ENCODE measurements around the gene ADGRA3.

The ADGRA3 gene

GRCh38 chr4:22407361-22407760 lies 108.5 kb downstream of the ADGRA3 start:
- no peak overlapping the region for H3K4me3 ChIP-seq (ENCODE audit: insufficient read depth, low read length, poor library complexity, severe bottlenecking)
- no peaks in the 10 kb centered on the region for H3K9me2 ChIP-seq (replicated peaks; ENCODE audit: insufficient read depth, low read length)
- H3K9ac ChIP-seq (ENCODE audit: low read length), result no peak overlapping the region
- H4K20me1 ChIP-seq (ENCODE audit: low read depth, low read length), result no peaks in the 10 kb centered on the region
- no peaks in the 10 kb centered on the region for H3K27me3 ChIP-seq (ENCODE audit: low read length)
- no peak overlapping the region for H3K27ac ChIP-seq (ENCODE audit: low read depth, low read length)
- H3K4me2 ChIP-seq (ENCODE audit: low read depth, low read length, poor library complexity, severe bottlenecking), result no peak overlapping the region
- no peaks in the 10 kb centered on the region for H3F3A ChIP-seq (ENCODE audit: insufficient read depth)
- no peaks in the 10 kb centered on the region for H3K9me3 ChIP-seq (ENCODE audit: insufficient read depth, low read length)
- no peaks in the 10 kb centered on the region for H3K79me2 ChIP-seq (ENCODE audit: insufficient read depth, low read length)
- TF ChIP-seq CTCF (IDR thresholded peaks at IDR 0.05; ENCODE audit: insufficient read depth, low read length, poor library complexity, severe bottlenecking) (no peak), EZH2phosphoT487 (conservative IDR thresholded peaks at IDR 0.05; ENCODE audit: low read length) (no peak)
- H2AFZ ChIP-seq (ENCODE audit: low read depth, low read length, severe bottlenecking), result no peak overlapping the region
- no peaks in the 10 kb centered on the region for H3K36me3 ChIP-seq (ENCODE audit: low read length)

- H2AFZ ChIP-seq (ENCODE audit: low read depth, low read length, severe bottlenecking), result no peak overlapping the region
- no peaks in the 10 kb centered on the region for H3K36me3 ChIP-seq (ENCODE audit: low read length)
- no peaks in the 10 kb centered on the region for H3F3A ChIP-seq (ENCODE audit: insufficient read depth)
- no peak overlapping the region for H3K4me3 ChIP-seq (ENCODE audit: insufficient read depth, low read length, poor library complexity, severe bottlenecking)
- no peak overlapping the region for H3K9ac ChIP-seq (ENCODE audit: low read length)
- no peaks in the 10 kb centered on the region for H3K9me3 ChIP-seq (ENCODE audit: insufficient read depth, low read length)
- no peak overlapping the region for H3K4me2 ChIP-seq (ENCODE audit: low read depth, low read length, poor library complexity, severe bottlenecking)
- no peaks in the 10 kb centered on the region for H3K27me3 ChIP-seq (ENCODE audit: low read length)
- no peak overlapping the region for H3K27ac ChIP-seq (ENCODE audit: low read depth, low read length)
- H3K9me2 ChIP-seq (replicated peaks; ENCODE audit: insufficient read depth, low read length), result no peaks in the 10 kb centered on the region
- TF ChIP-seq CTCF (IDR thresholded peaks at IDR 0.05; ENCODE audit: insufficient read depth, low read length, poor library complexity, severe bottlenecking) (no peak), EZH2phosphoT487 (conservative IDR thresholded peaks at IDR 0.05; ENCODE audit: low read length) (no peak)
- no peaks in the 10 kb centered on the region for H3K79me2 ChIP-seq (ENCODE audit: insufficient read depth, low read length)
- no peaks in the 10 kb centered on the region for H4K20me1 ChIP-seq (ENCODE audit: low read depth, low read length)
Observed at GRCh38 chr4:22398671-22399070, 117.2 kb downstream of the ADGRA3 start.

GRCh38 chr4:22391551-22391950 lies 124.3 kb downstream of the ADGRA3 start:
- TF ChIP-seq CTCF (IDR thresholded peaks at IDR 0.05; ENCODE audit: insufficient read depth, low read length, poor library complexity, severe bottlenecking), result no peak
- Histone ChIP-seq H2AFZ (ENCODE audit: low read depth, low read length, severe bottlenecking) (no peak overlapping the region), H3F3A (ENCODE audit: insufficient read depth) (no peaks in the 10 kb centered on the region), H3K27me3 (ENCODE audit: low read length) (no peaks in the 10 kb centered on the region), H3K4me3 (ENCODE audit: insufficient read depth, low read length, poor library complexity, severe bottlenecking) (no peak overlapping the region), H3K9ac (ENCODE audit: low read length) (no peak overlapping the region), H3K36me3 (ENCODE audit: low read length) (no peaks in the 10 kb centered on the region), H3K27ac (ENCODE audit: low read depth, low read length) (no peak overlapping the region), H3K9me2 (replicated peaks; ENCODE audit: insufficient read depth, low read length) (no peaks in the 10 kb centered on the region), H3K9me3 (ENCODE audit: insufficient read depth, low read length) (no peaks in the 10 kb centered on the region), H4K20me1 (ENCODE audit: low read depth, low read length) (no peaks in the 10 kb centered on the region), H3K79me2 (ENCODE audit: insufficient read depth, low read length) (no peaks in the 10 kb centered on the region), H3K4me2 (ENCODE audit: low read depth, low read length, poor library complexity, severe bottlenecking) (no peak overlapping the region)

Measured in SU-DHL-6 (cell line).